Neural cell (in vitro differentiated cells): ENCODE results near the gene UBE2N.

Source experiments
- EZH2 ChIP-seq: fragments of 200-600, 300-800 bp; shearing (Covaris generic), sonication (generic); IDR thresholded peaks from 2 replicates; pipeline ENCODE4 v1.6.1; 2014; ENCODE audit warnings: antibody characterized with exemption, low read length, borderline replicate concordance, mild to moderate bottlenecking; ENCODE audit not compliant: insufficient read depth, poor library complexity, severe bottlenecking
- MXI1 ChIP-seq: fragments of 450-650 bp; conservative IDR thresholded peaks from 2 replicates; pipeline ENCODE4 v1.6.1; 2014; ENCODE audit warnings: antibody characterized with exemption, mild to moderate bottlenecking; ENCODE audit not compliant: poor library complexity, severe bottlenecking
- POLR2AphosphoS5 ChIP-seq: IDR thresholded peaks from 2 replicates; pipeline ENCODE4 v1.6.1; 2012
- RAD21 ChIP-seq: fragments of 450-650 bp; conservative IDR thresholded peaks from 2 replicates; pipeline ENCODE4 v1.6.1; 2014; ENCODE audit warnings: antibody characterized with exemption, mild to moderate bottlenecking, moderate library complexity
- TF ChIP-seq, protein P1 (sequence below): fragments of 450-650 bp; IDR thresholded peaks from 2 replicates; pipeline ENCODE4 v1.5.1; 2014; ENCODE audit warnings: antibody characterized with exemption, mild to moderate bottlenecking, moderate library complexity; ENCODE audit not compliant: poor library complexity, severe bottlenecking
- TF ChIP-seq, protein P2 (sequence below): IDR thresholded peaks from 2 replicates; pipeline ENCODE4 v1.6.1; 2012; ENCODE audit warnings: borderline replicate concordance

GRCh38 chr12:93407054-93407962 lies 34.4 kb downstream of the UBE2N start:
- TF ChIP-seq MXI1, result no peak
- TF ChIP-seq, protein P1, sequence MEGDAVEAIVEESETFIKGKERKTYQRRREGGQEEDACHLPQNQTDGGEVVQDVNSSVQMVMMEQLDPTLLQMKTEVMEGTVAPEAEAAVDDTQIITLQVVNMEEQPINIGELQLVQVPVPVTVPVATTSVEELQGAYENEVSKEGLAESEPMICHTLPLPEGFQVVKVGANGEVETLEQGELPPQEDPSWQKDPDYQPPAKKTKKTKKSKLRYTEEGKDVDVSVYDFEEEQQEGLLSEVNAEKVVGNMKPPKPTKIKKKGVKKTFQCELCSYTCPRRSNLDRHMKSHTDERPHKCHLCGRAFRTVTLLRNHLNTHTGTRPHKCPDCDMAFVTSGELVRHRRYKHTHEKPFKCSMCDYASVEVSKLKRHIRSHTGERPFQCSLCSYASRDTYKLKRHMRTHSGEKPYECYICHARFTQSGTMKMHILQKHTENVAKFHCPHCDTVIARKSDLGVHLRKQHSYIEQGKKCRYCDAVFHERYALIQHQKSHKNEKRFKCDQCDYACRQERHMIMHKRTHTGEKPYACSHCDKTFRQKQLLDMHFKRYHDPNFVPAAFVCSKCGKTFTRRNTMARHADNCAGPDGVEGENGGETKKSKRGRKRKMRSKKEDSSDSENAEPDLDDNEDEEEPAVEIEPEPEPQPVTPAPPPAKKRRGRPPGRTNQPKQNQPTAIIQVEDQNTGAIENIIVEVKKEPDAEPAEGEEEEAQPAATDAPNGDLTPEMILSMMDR, result no peak
- TF ChIP-seq POLR2AphosphoS5, result no peak
- no peak for TF ChIP-seq RAD21
- TF ChIP-seq EZH2, result no peak
- TF ChIP-seq, protein P2, sequence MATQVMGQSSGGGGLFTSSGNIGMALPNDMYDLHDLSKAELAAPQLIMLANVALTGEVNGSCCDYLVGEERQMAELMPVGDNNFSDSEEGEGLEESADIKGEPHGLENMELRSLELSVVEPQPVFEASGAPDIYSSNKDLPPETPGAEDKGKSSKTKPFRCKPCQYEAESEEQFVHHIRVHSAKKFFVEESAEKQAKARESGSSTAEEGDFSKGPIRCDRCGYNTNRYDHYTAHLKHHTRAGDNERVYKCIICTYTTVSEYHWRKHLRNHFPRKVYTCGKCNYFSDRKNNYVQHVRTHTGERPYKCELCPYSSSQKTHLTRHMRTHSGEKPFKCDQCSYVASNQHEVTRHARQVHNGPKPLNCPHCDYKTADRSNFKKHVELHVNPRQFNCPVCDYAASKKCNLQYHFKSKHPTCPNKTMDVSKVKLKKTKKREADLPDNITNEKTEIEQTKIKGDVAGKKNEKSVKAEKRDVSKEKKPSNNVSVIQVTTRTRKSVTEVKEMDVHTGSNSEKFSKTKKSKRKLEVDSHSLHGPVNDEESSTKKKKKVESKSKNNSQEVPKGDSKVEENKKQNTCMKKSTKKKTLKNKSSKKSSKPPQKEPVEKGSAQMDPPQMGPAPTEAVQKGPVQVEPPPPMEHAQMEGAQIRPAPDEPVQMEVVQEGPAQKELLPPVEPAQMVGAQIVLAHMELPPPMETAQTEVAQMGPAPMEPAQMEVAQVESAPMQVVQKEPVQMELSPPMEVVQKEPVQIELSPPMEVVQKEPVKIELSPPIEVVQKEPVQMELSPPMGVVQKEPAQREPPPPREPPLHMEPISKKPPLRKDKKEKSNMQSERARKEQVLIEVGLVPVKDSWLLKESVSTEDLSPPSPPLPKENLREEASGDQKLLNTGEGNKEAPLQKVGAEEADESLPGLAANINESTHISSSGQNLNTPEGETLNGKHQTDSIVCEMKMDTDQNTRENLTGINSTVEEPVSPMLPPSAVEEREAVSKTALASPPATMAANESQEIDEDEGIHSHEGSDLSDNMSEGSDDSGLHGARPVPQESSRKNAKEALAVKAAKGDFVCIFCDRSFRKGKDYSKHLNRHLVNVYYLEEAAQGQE, result no peak
